ENCODE data around the gene GPBAR1. TPM values are rescaled to one million over a fixed set of nuclear protein-coding genes. Genes with fewer than 3 reads are reported as not detected.
A peak's percentile ranks its signal among the peaks of the same experiment; 100 is the strongest.

The GPBAR1 gene
- total RNA-seq, 6 experiments from 2014 or later: 0.10 to 0.17 (median 0.12) TPM; not detected in 1

DNA sequence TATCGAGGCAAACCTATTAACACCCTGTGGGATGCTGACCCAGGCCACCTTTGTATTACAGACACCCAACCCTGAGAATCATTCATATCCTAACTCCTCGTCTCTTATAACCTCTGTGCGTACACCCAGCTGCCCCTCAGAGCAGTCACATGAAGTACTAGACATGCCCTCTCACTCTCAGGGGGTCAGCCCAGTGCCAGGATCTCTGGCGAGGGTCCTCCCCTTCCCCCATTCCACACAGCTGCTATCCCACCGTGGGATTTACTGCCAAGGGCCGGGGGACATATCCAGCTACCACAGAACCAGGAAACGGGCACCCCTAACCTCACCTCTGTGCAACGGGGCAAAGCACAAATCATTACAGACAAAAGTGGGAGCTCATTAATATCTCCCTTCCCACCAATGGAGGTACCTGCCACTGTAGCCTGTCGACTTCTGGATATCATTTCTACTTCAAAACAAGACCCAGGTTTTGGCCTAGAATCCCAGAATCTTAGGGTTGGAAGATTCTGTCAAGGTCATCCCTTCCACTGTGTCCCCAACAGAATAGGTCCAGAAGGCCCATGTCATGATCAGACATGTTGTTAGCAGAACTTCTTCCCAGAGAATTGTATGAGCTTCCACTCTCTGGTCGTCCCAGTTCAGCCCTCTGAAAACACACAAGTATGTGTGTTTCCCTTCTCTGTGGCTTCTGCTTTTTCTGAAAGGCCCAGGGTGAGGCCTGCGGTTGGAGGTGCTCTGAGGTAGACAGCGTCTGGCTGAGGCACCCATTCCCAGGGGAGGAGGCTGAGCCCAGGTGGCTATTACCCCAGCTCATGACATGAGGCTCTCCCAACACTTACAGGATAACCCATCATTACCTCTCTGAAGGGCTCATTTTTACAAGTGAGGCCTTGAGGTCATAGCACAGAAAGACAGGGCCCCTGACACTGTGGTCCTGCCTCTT, 29.8 kb downstream of the GPBAR1 start:
- Mint-ChIP-seq H3K9me3 (no peaks in the 10 kb centered on the region), H3K4me1 (ENCODE audit: low read depth) (peaks cover 65% of the 10 kb centered on the region), H3K27me3 (ENCODE audit: insufficient read depth) (peaks cover 5% of the 10 kb centered on the region), H3K4me3 (peak overlapping the region; percentile 90), H3K27ac (peak overlapping the region; percentile 79), H3K36me3 (ENCODE audit: low read depth) (peaks cover 16% of the 10 kb centered on the region)
- TF ChIP-seq, protein P1, sequence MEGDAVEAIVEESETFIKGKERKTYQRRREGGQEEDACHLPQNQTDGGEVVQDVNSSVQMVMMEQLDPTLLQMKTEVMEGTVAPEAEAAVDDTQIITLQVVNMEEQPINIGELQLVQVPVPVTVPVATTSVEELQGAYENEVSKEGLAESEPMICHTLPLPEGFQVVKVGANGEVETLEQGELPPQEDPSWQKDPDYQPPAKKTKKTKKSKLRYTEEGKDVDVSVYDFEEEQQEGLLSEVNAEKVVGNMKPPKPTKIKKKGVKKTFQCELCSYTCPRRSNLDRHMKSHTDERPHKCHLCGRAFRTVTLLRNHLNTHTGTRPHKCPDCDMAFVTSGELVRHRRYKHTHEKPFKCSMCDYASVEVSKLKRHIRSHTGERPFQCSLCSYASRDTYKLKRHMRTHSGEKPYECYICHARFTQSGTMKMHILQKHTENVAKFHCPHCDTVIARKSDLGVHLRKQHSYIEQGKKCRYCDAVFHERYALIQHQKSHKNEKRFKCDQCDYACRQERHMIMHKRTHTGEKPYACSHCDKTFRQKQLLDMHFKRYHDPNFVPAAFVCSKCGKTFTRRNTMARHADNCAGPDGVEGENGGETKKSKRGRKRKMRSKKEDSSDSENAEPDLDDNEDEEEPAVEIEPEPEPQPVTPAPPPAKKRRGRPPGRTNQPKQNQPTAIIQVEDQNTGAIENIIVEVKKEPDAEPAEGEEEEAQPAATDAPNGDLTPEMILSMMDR (IDR thresholded peaks at IDR 0.05): no peak
- DNase-seq: no peak

DNA sequence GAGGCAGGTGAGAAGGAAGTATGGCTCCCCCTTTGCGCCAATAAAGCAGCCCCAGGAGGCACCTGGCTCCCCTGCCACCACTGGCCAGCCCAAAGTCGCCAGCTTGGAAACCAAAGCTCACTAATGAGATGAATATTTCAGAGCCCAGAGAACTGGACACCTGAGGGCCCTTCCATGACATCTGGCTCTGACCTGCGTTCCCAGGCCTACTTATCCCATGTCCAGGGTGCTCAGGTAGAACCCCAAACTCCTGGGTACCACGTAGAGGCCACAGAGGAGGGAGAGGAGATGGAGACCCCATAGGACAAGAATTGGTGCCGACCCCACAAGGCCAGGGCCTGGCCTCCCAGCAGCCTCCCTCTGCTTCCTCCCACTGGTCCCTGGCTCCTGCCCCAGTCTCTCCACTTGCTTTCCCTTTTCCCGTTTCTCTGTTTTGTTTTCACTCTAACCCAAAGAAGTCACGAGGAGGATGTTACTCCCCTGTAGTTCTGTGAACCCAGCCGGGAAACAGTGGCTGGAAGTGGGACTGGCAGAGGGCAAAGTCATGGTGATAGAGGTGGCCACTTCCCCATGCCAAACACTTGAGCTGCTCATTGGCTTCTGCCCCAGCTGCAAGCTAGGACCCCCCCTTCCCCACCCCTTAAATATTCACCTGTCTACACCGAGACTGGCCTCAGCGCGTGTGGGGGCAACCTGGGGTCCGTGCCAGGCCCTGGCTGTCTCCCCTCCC, 30.7 kb downstream of the GPBAR1 start:
- Mint-ChIP-seq H3K36me3 (ENCODE audit: low read depth) (peaks cover 16% of the 10 kb centered on the region), H3K4me1 (ENCODE audit: low read depth) (peaks cover 62% of the 10 kb centered on the region), H3K9me3 (no peaks in the 10 kb centered on the region), H3K4me3 (peak overlapping the region; percentile 90), H3K27ac (peak overlapping the region; percentile 79), H3K27me3 (ENCODE audit: insufficient read depth) (peaks cover 5% of the 10 kb centered on the region)
- TF ChIP-seq, protein P1 (IDR thresholded peaks at IDR 0.05): no peak
- DNase-seq: peak; percentile 15

DNA sequence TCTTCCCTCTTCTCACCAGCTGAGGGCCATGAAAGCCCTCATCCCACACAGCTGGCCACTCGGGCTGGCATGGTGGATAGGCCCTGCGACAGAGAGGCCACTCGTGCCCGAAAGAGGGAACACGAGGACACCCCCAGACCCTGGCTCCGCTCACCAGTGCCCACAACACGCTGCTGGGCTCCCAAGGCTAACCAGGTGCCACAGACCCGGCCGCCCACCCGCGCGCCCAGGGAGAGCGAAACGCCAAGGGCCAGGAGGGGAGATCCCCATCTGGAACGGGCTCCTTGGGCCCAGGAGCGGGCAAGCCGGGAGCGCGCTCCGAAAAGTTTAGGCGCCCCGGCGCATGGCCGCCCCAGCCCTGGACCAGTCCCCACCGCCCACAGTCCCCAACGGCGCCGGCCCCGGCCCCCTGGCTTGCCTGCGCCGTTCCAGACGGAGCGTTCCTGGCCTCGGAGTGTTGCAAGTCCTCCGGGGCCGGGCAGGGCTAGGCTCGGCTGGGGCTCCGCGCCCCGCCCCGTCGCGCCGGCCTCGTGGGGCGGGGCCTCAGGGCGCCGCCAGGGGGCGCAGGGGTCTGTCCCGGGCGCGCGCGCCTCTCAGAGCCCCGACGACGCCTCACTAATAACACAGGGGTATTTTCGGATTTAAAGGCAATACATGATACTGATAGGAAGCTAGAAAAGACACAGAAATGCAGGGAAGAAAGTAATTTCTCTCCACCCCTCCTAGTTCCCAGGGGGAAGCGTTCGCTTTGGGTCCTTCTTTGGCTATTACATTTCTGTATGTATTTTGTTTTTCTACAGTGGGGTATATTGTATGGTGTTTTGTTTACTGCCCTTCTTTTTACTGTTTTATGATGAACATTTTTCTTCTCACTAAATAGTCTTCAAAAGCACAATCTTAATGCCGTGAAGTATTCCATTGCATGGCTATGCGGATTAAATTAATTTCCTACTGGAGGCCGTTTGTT, 31.5 kb downstream of the GPBAR1 start, which contains the start of gene TMBIM1:
TSS of gene TMBIM1 (minus strand) at position 456 of the 967 bp plus-strand sequence. CDS start 10,362 bp downstream, outside the sequence.
- Mint-ChIP-seq H3K4me3 (peak within 1 kb of the TSS; percentile 90), H3K27ac (peak within 1 kb of the TSS; percentile 79), H3K4me1 (ENCODE audit: low read depth) (peaks cover 54% of the 10 kb centered on the region), H3K36me3 (ENCODE audit: low read depth) (peaks cover 16% of the 10 kb centered on the region), H3K9me3 (no peaks in the 10 kb centered on the region), H3K27me3 (ENCODE audit: insufficient read depth) (peaks cover 3% of the 10 kb centered on the region)
- TF ChIP-seq, protein P1 (IDR thresholded peaks at IDR 0.05): peak; percentile 98
- DNase-seq: peak; percentile 35

DNA sequence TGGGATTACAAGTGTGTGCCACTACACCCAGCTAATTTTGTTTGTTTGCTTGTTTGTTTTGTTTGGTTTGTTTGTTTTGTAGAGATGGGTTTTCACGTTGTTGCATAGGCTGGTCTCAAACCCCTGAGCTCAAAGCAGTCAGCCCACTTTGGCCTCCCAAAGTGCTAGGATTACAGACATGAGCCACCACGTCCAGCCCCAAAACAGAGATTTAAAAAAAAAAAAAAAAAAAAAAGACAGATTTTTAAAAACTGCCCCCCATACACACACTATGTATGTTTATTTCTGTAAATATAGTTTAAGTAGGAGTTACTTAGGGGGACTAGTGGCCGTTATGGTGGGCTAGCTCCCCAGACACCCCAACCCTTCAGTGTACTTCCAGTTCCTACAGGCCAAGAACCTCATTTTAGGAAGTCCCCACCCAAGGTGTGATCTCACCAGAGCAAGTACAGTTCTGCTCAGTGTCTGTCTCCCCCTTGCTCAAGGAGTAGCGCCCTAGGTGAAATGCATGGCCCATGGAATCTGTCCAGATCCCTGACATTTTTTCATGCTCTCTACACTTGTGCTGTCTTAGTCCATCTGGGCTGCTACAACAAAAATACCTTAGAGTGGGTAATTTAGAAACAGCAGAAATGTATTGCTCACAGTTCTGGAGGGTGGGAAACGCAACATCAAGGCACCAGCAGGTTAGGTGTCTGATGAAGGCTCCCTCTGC, 33.1 kb downstream of the GPBAR1 start:
- peaks cover 53% of the 10 kb centered on the region for H3K4me1 Mint-ChIP-seq (ENCODE audit: low read depth)
- H3K27me3 Mint-ChIP-seq (ENCODE audit: insufficient read depth): peaks cover 3% of the 10 kb centered on the region; the same call in 1 of the 2 replicates
- TF ChIP-seq, protein P1 (IDR thresholded peaks at IDR 0.05): no peak
- no peak for DNase-seq
- no peak overlapping the region for H3K27ac Mint-ChIP-seq
- H3K4me3 Mint-ChIP-seq: no peak overlapping the region; the same call in 1 of the 2 replicates
- no peaks in the 10 kb centered on the region for H3K9me3 Mint-ChIP-seq
- H3K36me3 Mint-ChIP-seq (ENCODE audit: low read depth): peaks cover 12% of the 10 kb centered on the region

All from HFFc6 (cell line).